ENCODE data around the gene HMOX1.
"Not testable (repeated sequence)": the region's sequence is repeated elsewhere in the genome, so short reads cannot be mapped to it uniquely, and the experiment has no call there.

Gene HMOX1

GRCh38 chr22:35431483-35432227 lies 50.8 kb downstream of the HMOX1 start:
- DNase-seq (ENCODE audit: low read depth in 2 of 2, low spot score in 1 of 2): no peak

GRCh38 chr22:35432228-35432905 lies 51.5 kb downstream of the HMOX1 start:
- DNase-seq (ENCODE audit: low read depth in 2 of 2, low spot score in 1 of 2): no peak

DNA sequence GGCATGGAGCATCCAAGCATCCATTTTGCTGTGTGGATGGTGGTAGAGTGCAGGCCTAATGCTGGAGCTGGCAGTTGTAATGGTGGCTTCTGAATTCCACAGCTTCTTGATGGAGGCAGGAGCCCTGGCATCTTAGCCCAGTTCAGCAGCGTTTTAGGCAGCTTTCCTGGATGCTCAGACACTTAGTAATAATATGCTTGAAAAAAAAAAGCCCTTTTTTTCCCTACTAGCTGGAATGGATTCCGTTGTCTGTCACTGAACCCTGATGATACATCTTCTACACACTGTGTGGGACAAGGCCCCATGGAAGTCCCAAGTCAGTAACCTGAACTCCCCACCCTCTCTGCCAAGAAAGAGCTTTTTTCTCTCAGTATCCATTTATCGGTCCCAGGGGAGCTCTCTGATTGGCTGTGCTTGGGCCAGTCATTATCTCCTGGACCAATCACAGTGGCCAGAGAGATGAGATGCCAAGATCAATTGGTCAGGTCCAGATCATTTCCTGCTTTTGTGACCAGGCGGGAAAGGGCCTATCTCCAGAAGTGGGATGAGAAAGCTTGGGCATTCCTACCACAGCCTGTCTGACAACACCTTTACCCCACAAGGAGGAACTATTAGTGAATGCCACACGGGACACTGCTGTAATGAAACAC lies 53.3 kb downstream of the HMOX1 start:
- DNase-seq (ENCODE audit: low read depth in 2 of 2, low spot score in 1 of 2): no peak

GRCh38 chr22:35435201-35435740 lies 54.4 kb downstream of the HMOX1 start:
- DNase-seq (ENCODE audit: low read depth in 2 of 2, low spot score in 1 of 2): no peak

GRCh38 chr22:35436421-35436820 lies 55.5 kb downstream of the HMOX1 start:
- no peak for DNase-seq (ENCODE audit: low read depth in 2 of 2, low spot score in 1 of 2)

DNA sequence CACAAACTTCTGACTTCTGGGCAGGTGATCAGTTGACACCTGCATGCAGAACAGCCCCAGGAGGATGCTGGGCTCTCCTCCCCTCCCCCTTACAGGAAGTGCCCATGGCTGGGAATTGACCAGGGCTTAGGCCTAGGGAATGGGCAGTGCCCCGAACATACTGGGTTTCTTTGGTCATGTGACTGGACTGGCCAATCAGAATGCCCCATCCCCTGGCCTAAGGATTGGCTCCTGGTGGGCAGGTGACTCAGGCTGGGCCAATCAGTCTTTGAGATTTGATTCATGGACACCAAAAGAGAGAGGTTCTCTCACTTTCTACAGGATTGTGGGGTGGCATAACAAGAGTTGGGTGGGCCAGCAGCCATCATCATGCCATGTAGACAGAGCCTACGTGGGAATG lies 56.2 kb downstream of the HMOX1 start:
- DNase-seq (ENCODE audit: low read depth in 2 of 2, low spot score in 1 of 2): no peak

GRCh38 chr22:35438673-35439364 lies 57.9 kb downstream of the HMOX1 start:
- DNase-seq (ENCODE audit: low read depth in 2 of 2, low spot score in 1 of 2): not testable (repeated sequence)

GRCh38 chr22:35439365-35439717 lies 58.4 kb downstream of the HMOX1 start:
- no peak for DNase-seq (ENCODE audit: low read depth in 2 of 2, low spot score in 1 of 2)

- no peak for DNase-seq (ENCODE audit: low read depth in 2 of 2, low spot score in 1 of 2)
Measured at GRCh38 chr22:35440129-35440528, 59.2 kb downstream of the HMOX1 start.

GRCh38 chr22:35441489-35442100 lies 60.7 kb downstream of the HMOX1 start:
- no peak for DNase-seq (ENCODE audit: low read depth in 2 of 2, low spot score in 1 of 2)

DNA sequence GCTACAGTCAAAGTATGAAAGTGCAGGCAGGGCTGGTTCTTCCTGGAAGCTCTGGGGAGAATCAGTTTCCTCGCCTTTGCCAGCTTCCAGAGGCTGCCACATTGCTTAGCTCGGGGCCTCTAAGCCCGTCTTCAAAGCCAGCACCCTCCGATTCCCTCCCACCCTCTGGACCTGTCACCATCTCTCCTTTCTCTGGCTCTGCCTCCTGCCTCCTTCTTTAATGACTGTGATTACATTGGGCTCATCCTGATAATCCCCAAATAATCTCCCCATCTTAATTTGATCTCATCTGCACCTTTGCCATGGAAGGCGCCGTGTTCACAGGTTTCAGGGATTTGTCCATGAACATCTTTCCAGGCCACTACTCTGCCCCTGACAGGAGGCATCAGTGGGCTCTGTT lies 61.6 kb downstream of the HMOX1 start:
- no peak for DNase-seq (ENCODE audit: low read depth in 2 of 2, low spot score in 1 of 2)

DNA sequence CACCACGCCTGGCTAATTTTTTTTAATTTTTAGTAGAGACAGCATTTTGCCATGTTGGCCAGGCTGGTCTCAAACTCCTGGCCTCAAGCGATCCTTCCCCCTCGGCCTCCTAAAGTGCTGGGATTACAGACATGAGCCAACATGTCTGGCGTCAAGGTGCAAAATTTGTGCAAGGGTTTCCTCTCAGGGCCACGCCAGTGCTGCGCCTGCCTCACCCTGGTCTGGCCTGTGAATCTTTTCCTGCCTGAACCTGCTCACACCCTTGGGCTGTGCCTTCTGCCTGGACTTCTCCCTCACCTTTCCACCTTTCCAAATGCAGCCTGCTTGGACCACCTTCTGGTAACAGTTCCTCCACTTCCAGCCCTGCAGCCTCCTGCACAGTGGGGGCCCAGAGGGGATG lies 62.4 kb downstream of the HMOX1 start:
- no peak for DNase-seq (ENCODE audit: low read depth in 2 of 2, low spot score in 1 of 2)

All from stimulated activated CD8-positive, alpha-beta memory T cell treated with anti-CD3 and anti-CD28 coated beads, Interleukin-4, amount 100 ng/mL, for 1 hour (primary cell).